ENCODE results near the gene CHKA. TPM values are rescaled to one million over a fixed set of nuclear protein-coding genes. Genes with fewer than 3 reads are reported as not detected.
A peak's percentile ranks its signal among the peaks of the same experiment; 100 is the strongest.

The CHKA gene
- total RNA-seq, 2 donors from 2014 or later: 10.9 to 13.8 TPM

DNA sequence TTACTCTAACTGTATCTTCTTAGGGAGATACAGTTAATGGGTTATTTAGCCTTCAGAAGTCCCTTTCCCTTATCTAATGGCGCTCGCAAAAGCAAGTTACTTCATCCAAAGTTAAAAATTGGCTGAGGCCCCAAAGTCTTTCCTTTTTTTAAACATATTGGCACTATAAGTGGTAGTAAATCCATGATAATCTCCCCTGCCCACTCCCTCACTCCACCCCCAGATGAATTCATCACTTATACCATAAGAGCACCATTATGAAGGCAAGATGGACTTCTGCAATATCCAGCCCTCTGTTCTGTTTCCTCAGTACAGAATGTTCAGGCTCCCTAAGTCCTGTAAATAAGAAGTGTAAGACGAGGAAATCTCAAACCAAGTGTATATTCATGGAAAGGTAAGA, 37.7 kb downstream of the CHKA start:
- no peak for DNase-seq (ENCODE audit: low spot score)
- intact Hi-C loops (cut with DNase I): no loop called here

DNA sequence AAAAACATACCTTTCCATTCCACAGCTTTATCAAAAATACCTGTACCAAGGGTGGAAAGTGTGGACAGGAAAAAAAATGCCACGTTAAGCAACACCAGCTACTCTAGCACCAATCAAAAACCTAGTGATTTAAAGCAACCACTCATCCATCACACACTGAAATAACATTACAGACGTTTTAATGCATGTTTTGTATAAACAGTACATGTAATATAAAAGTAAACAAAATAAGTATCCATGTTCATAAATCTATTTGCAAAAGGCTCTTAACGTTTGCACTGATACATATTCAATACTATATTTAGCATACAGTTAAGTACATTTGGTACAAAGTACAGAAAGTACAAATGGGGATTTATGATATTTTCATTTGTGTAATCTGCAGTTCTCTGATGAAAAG, 38.7 kb downstream of the CHKA start:
- intact Hi-C loops (cut with DNase I): no loop called here
- no peak for DNase-seq (ENCODE audit: low spot score)

GRCh38 chr11:68081691-68082090, 39.5 kb downstream of the CHKA start:
- intact Hi-C loops (cut with DNase I): no loop called here
- no peak for DNase-seq (ENCODE audit: low spot score)

GRCh38 chr11:68080860-68081259, 40.3 kb downstream of the CHKA start:
- DNase-seq (ENCODE audit: low spot score): no peak
- intact Hi-C loops (cut with DNase I): no loop called here

DNA sequence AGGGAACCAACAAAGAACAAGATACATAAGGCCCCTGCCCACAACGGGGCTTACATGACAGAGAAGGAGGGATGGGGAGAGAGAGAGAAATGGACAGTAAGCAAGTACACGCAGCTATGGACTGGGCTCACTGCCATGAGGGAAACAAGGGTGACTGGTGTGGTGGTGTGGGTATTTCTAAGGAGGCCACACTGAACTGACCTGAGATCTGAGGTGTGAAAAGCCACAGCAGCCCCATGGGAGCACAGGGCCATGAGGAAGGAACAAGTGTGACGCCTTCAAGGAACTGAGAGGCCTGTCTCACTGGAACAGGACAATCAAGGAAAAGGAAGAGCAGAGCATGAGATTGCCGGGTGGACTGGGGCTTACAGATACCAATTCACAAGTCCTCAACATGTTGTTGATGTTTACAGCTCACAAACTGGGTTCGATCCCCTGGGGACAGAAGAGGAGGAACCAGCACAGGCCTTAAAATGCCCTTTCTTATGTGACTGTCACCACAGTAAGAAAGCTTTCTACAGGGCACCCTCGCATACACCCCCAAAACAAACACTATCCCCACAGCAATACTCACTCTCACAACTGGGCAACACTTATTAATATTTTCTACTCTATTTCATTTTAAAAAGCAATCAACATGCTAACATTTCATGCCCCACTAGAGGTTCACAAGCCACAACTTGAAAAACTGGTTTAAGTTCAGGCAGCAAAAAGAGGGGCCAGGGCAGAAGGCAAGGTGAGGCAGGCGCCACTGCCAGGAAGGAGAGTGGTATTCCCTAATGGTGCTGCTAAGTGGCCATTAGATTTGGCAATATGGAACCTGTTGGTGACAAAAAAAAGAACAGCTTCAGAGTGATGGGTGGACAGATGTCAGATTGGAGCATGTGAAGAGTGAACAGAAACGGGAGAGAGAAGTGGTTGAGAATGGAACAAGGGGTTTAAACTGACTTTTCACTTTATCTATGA, 43.3 kb downstream of the CHKA start:
- intact Hi-C loops (cut with DNase I): no loop called here
- no peak for DNase-seq (ENCODE audit: low spot score)

DNA sequence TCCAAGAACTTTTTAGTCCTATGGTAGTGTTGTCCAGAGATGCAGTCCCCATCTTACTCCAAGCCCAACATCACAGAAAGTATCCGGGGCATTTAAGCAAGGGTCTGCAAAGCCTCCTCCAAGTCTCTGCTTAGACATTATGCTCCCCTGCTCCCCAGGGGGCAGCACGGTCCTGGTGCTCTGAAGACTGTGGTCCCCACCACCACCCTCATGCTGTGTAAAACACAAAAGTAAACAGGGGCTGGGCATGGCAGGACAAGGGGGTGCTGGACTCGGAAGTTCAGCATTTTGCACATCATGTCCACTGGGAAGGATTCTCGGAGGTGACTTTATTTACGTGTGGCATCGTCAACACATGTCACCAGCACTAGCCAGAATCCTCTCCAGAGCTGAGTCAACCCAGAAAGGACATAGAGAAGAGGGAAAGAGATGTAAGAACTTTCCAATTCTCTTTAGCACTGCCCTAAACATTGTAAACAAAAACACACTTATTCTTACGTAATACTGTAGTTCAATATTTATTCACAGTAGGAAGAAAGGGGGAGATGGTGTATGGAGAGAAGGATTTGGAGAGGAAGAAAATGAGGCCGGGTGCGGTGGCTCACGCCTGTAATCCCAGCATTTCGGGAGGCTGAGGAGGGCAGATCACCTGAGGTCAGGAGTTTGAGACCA, 44.7 kb downstream of the CHKA start:
- no peak for DNase-seq (ENCODE audit: low spot score)
- intact Hi-C loops (cut with DNase I): no loop called here

DNA sequence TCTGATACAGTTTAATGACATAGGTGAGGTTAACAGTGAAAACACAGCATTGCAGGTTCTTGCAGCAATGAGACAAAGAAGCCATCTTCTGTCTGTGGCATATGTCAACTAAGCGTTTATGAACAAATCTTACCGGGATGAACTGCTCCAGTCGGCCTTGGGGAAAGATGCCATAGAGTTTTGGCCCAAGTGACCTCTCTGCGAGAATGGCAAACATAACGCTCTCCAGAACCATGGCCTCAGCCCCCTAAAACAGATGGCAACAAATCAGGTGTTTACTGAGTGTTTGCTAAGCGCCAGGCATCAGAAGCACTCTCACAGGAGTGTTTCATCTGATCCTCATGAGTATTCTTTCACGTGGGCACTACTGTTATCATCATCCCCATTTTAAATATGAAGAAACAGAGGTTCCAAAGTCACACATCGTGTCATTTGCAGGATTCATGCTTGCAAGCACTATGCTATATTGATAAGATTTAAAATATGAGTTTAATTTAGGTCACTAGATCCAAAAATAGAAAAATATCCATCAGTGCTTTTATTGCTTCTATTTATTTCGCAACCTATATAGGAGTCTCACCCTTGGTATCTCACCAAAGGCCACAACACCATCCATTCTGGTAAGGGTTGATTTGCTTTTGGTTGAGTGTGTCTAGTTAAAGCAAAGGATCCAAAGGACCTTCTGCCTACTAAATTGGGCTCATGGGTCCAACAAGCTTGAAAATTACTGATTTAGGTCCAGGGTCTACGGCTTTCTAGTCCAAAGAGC, 46.4 kb downstream of the CHKA start:
- no peak for DNase-seq (ENCODE audit: low spot score)
- intact Hi-C loops (cut with DNase I): no loop called here

GRCh38 chr11:68071281-68072048, 49.7 kb downstream of the CHKA start:
- no peak for DNase-seq (ENCODE audit: low spot score)
- intact Hi-C loops (cut with DNase I): no loop called here

DNA sequence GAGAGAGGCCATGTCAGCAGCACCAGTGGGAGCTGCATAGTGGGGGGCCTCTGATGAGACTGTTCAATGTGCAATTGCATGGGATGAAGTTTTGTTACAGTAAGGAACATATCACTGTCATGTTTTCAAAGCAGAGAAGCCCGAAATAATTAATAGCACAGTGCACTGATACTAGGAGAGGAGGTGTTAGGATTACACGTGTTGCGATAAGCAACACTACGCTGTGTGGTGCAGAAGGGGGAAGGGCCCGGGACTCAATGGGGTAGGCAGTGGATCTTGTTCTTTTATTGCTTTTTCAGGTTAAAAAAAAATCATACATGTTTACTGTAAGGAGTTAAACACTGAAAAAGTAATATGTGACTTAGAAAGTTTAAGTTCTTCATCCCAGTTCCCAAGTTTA, 53.2 kb downstream of the CHKA start:
- peak; percentile 15 for DNase-seq (ENCODE audit: low spot score)
- intact Hi-C loops (cut with DNase I): loop anchor here in 1 of 2 donors (1.0 kb wide), 1 partner anchor 43 kb away; no protein-coding TSS in a partner anchor

DNA sequence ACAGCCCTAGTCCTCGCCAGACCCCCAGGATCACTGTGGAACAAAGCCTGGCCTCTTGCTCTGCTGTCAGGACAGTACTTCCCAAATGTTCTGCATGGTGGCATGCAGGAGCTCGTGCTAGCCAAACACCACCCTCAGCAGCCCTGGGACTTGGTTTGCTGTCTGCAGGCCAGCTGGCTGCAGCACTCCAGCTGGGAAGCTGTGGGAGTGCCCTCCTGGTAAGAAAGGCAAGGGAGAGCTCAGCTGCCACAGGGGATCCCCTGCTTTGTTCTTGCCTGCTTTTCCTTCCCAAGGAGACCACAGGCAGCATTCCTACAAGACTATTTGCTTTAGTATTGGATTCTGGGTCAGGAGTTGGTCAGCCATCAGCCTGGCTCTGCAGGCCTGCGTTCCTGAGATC, 54.4 kb downstream of the CHKA start:
- intact Hi-C loops (cut with DNase I): loop anchor here in 1 of 2 donors (1.0 kb wide), 1 partner anchor 45 kb away; no protein-coding TSS in a partner anchor
- DNase-seq (ENCODE audit: low spot score): no peak

- intact Hi-C loops (cut with DNase I): no loop called here
- no peak for DNase-seq (ENCODE audit: low spot score)
Measured at GRCh38 chr11:68065841-68066240, 55.3 kb downstream of the CHKA start.

DNA sequence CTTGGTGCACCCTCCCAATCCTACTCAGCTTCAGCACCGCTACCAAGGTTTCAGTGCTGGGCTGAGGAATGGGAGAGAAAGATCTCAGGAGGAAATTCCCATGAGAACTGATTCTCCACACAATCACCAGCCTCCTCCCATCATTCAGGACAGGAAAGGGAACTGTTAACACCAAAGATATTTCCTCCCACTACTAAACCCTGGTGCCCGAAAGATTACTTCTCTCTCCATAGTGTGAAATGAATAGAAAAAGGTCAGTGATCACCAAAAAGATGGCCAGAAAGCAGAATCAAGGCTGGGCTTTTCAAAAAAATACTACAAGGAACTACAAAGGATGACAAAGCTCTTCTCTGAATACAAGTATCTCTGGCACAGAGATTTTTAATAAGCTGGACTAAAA, 56.3 kb downstream of the CHKA start:
- intact Hi-C loops (cut with DNase I): no loop called here
- DNase-seq (ENCODE audit: low spot score): no peak

DNA sequence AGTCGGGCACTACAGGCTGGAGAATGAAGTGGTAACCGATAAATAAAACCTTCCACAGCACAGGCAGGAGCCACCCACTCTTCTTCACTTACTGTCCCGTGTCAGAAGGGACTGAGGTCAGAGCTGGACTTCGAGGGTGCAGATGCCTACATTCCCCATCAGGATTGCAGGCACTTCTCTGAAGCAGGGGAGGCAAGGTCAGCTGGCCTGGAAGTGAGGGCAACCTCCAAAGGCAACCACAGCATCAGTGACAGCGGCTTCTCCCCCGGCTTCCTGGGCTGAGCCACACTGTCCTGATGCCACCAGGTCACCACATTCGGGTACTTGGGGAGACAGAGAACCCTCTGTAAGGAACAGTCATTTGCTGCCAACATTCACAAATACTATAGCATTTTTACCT, 59.7 kb downstream of the CHKA start:
- intact Hi-C loops (cut with DNase I): no loop called here

GRCh38 chr11:68057807-68058206, 63.4 kb downstream of the CHKA start:
- peak; percentile 17 for DNase-seq (ENCODE audit: low spot score)

More for the DNA sequence above, 59.7 kb downstream of the CHKA start:
- peak; percentile 40 for DNase-seq (ENCODE audit: low spot score)

DNA sequence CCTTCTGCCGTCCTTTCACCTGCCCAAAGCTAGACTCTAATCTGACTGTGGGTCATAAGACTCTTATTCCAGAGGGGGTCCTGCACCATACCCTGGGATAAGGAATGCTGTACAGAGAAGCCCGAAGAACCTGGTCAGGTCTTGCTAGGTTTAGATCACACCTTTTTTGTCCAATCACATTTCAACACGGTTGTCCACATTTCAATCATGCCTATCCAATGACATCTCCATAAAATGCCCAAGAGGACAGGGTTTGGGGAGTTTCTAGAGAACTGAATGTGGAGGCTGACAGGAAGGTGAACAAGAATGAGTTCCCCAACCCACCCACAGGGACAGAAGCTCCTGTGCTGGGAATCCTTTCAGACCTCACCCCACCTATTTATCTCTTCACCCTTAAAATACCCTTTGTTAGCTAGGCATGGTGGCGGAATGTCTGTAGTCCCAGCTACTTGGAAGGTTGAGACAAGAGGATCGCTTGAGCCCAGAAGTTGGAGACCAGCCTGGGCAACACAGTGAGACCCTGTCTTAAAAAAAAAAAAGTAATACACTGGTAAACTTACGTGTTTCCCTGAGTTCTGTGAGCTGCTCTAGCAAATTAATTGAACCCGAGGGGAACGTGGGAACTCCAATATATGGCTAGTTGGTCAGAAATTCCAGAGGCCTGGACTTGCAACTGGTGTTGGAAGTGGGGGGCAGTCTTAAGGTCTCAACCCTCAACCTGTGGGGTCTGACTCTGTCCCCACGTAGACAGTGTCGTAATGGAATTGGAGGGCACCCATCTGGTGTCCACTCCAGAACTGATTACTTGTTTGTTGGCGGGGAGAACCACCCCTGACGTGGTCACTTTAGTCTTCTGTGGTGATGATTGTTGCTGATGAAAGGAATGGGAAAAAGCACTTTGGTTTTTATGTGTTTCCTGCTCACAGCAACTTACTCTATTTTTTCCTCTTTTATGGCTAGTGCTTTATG, 64.6 kb downstream of the CHKA start:
- no peak for DNase-seq (ENCODE audit: low spot score)
- intact Hi-C loops (cut with DNase I): no loop called here

More at GRCh38 chr11:68057807-68058206, 63.4 kb downstream of the CHKA start:
- intact Hi-C loops (cut with DNase I): no loop called here

GRCh38 chr11:68053981-68054812, 67.0 kb downstream of the CHKA start:
- intact Hi-C loops (cut with DNase I): no loop called here
- peak; percentile 54 for DNase-seq (ENCODE audit: low spot score)

GRCh38 chr11:68053117-68053516, 68.1 kb downstream of the CHKA start:
- DNase-seq (ENCODE audit: low spot score): peak; percentile 58

More at GRCh38 chr11:68053117-68053516, 68.1 kb downstream of the CHKA start:
- intact Hi-C loops (cut with DNase I): no loop called here

All from posterior vena cava (tissue), 2 donors.